Activated T-cell treated with anti-CD3 and anti-CD28 coated beads for 1 hour (primary cell): ENCODE measurements around the gene AQR.
"Not testable (repeated sequence)": the region's sequence is repeated elsewhere in the genome, so short reads cannot be mapped to it uniquely, and the experiment has no call there.

ENCODE experiments used
- DNase-seq: peaks from one replicate; pipeline ENCODE4 v3.0.0-alpha.2; 2020; ENCODE audit warnings: low read depth

Gene AQR

GRCh38 chr15:34812868-34813365, 156.6 kb downstream of the AQR start:
- DNase-seq: not testable (repeated sequence)

GRCh38 chr15:34812369-34812768, 157.2 kb downstream of the AQR start:
- no peak for DNase-seq

- no peak for DNase-seq
Observed at GRCh38 chr15:34810443-34811129, 159.0 kb downstream of the AQR start.

- no peak for DNase-seq
Observed at GRCh38 chr15:34809186-34809585, 160.4 kb downstream of the AQR start.

GRCh38 chr15:34808016-34808415, 161.5 kb downstream of the AQR start:
- DNase-seq: no peak

- not testable (repeated sequence) for DNase-seq
Observed at GRCh38 chr15:34807241-34807640, 162.3 kb downstream of the AQR start.

- no peak for DNase-seq
Observed at GRCh38 chr15:34804776-34805175, 164.8 kb downstream of the AQR start.

- no peak for DNase-seq
Observed at GRCh38 chr15:34804113-34804512, 165.4 kb downstream of the AQR start.

GRCh38 chr15:34802803-34803750, 166.5 kb downstream of the AQR start:
- no peak for DNase-seq

GRCh38 chr15:34802371-34802770, 167.2 kb downstream of the AQR start:
- no peak for DNase-seq
